Kidney (tissue), 14 donors: Measurements from ENCODE around the gene STAT6. TPM values are rescaled to one million over a fixed set of nuclear protein-coding genes. Genes with fewer than 3 reads are reported as not detected.
"Not testable (repeated sequence)": the region's sequence is repeated elsewhere in the genome, so short reads cannot be mapped to it uniquely, and the experiment has no call there.

Experiments used
- DNase-seq, 5 donors: peaks; one replicate each; pipeline ENCODE4 v3.0.0-alpha.2; 2013 to 2020
- FAIRE-seq: peaks from 2 replicates; lab custom pipeline; 2012; peaks lifted over from hg19 to GRCh38; lab: Jason Lieb, UNC
- H3K27ac ChIP-seq, 2 donors: one replicate each; pipeline ENCODE4 v1.7.0; 2013; ENCODE audit warnings: low read depth in 2 of 2, low read length in 2 of 2, inconsistent platforms in 1 of 2
- H3K27me3 ChIP-seq: one replicate; pipeline ENCODE4 v1.7.1; 2013; ENCODE audit warnings: low read length, inconsistent platforms; ENCODE audit not compliant: control insufficient read depth, insufficient read depth
- H3K36me3 ChIP-seq, 3 donors: one replicate each; pipeline versions ENCODE4 v1.7.0 to v1.7.1; 2013; ENCODE audit warnings: low read length in 3 of 3, control low read depth in 1 of 3, inconsistent platforms in 1 of 3; ENCODE audit not compliant: insufficient read depth in 3 of 3, control insufficient read depth in 2 of 3
- H3K4me1 ChIP-seq, 3 donors: one replicate each; pipeline versions ENCODE4 v1.7.0 to v1.7.1; 2013; ENCODE audit warnings: low read length in 3 of 3, inconsistent platforms in 1 of 3, low read depth in 1 of 3; ENCODE audit not compliant: control insufficient read depth in 2 of 3, insufficient read depth in 2 of 3
- H3K4me3 ChIP-seq, 3 donors: one replicate each; pipeline versions ENCODE4 v1.7.0 to v1.8.1; 2013; ENCODE audit warnings: low read length in 3 of 3, control low read depth in 1 of 3, inconsistent platforms in 1 of 3
- H3K9ac ChIP-seq, 3 donors: one replicate each; pipeline versions ENCODE4 v1.7.0 to v1.7.1; 2013; ENCODE audit warnings: low read length in 3 of 3, control low read depth in 1 of 3, inconsistent platforms in 1 of 3
- H3K9me3 ChIP-seq, 3 donors: one replicate each; pipeline versions ENCODE4 v1.7.0 to v1.7.1; 2013; ENCODE audit warnings: low read length in 3 of 3, control low read depth in 1 of 3, inconsistent platforms in 1 of 3; ENCODE audit not compliant: control insufficient read depth in 2 of 3, insufficient read depth in 1 of 3
- intact Hi-C: fragments of 100-400 bp; cut with DNase I; formaldehyde crosslinking; loops from one replicate; pipeline ENCODE4 v1.11.1; 2022
- polyA plus RNA-seq: library from polyadenylated mRNA; stranded (reverse); fragments of 350-450 nt; fragmentation: Illumina TruSeq; extraction: RNeasy Lipid Tissue Mini Kit (QIAGEN cat#74804); gene quantifications from one replicate; pipeline ENCODE4 v1.2.3, GENCODE V29; 2014; ENCODE audit warnings: low read depth, low replicate concordance; ENCODE audit not compliant: insufficient read depth
- total RNA-seq: library from RNA; stranded (reverse); fragmentation: NEBNext Ultra II Directional; extraction: Animal tissue kit (Norgen Biotek cat#: 25700); gene quantifications from one replicate; pipeline ENCODE4 v1.2.1, GENCODE V29; 2021
- TF ChIP-seq, protein P1 (sequence below): IDR thresholded peaks from 3 replicates; pipeline ENCODE4 v1.5.1; 2012; ENCODE audit warnings: mild to moderate bottlenecking, moderate library complexity, borderline replicate concordance; ENCODE audit not compliant: insufficient read depth; ENCODE audit errors: extremely low read depth
- donor health status: control.
- donor health status: control.
- donor health status: control.
- donor health status: control.
- donor health status: control.
- donor health status: DM: yes; HTN: yes; CAD: no.
- donor health status: Normal renal cell carcinoma (clear cell type).

The STAT6 gene
- total and polyA plus RNA-seq, 2 donors from 2014 or later = 74.8 to 232 TPM

DNA sequence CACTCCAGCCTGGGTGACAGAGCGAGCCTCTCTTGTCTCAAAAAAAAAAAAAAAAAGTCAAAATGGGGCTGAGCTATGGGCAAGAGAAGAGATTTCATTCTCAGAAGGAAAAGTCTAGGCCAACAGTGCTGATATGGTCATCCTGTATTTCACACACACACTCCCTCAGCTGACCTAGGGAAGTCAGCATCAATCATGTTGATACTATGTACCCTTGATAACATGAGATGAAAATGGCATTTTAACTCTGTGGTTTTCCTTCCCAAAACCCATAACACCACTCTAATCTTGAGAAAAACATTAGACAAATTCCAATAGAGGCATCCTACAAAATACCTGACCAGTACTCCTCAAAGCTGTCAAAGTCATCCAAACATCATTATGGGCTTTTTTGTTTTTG, 30.3 kb downstream of the STAT6 start:
- H3K27ac ChIP-seq = no peak overlapping the region
- no peak overlapping the region for H3K9ac ChIP-seq
- H3K36me3 ChIP-seq = no peaks in the 10 kb centered on the region
- H3K4me1 ChIP-seq = peaks cover 0 to 9% (median 6%) of the 10 kb centered on the region in 3 donors
- H3K4me3 ChIP-seq = no peak overlapping the region
- FAIRE-seq (no peak), DNase-seq (no peak)
- no peaks in the 10 kb centered on the region for H3K9me3 ChIP-seq
- H3K27me3 ChIP-seq = no peaks in the 10 kb centered on the region
- TF ChIP-seq, protein P1, sequence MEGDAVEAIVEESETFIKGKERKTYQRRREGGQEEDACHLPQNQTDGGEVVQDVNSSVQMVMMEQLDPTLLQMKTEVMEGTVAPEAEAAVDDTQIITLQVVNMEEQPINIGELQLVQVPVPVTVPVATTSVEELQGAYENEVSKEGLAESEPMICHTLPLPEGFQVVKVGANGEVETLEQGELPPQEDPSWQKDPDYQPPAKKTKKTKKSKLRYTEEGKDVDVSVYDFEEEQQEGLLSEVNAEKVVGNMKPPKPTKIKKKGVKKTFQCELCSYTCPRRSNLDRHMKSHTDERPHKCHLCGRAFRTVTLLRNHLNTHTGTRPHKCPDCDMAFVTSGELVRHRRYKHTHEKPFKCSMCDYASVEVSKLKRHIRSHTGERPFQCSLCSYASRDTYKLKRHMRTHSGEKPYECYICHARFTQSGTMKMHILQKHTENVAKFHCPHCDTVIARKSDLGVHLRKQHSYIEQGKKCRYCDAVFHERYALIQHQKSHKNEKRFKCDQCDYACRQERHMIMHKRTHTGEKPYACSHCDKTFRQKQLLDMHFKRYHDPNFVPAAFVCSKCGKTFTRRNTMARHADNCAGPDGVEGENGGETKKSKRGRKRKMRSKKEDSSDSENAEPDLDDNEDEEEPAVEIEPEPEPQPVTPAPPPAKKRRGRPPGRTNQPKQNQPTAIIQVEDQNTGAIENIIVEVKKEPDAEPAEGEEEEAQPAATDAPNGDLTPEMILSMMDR = no peak
- intact Hi-C loops = no loop called here

DNA sequence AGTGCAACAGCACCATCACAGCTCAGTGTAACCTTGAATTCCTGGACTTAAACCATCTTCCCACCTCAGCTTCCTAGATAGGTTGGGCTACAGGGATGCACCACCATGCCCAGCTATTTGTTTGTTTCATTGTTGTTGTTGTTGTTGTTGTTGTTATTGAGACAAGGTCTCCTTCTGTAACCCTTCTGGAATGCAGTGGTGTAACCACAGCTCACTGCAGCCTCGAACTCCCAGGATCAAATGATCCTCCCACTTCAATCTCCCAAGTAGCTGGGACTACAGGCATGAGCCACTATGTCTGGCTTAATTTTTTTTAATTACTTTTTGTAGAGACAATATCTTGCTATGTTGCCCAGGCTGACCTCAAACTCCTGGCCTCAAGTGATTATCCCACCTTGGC, 31.3 kb downstream of the STAT6 start:
- no peak for FAIRE-seq
- Histone ChIP-seq H3K9ac (no peak overlapping the region), H3K27me3 (no peaks in the 10 kb centered on the region), H3K4me3 (no peak overlapping the region), H3K27ac (no peak overlapping the region), H3K36me3 (no peaks in the 10 kb centered on the region), H3K9me3 (no peaks in the 10 kb centered on the region), H3K4me1 (peaks cover 0 to 5% (median 4%) of the 10 kb centered on the region in 3 donors)
- TF ChIP-seq, protein P1 = no peak
- intact Hi-C loops = no loop called here
- no peak for DNase-seq

DNA sequence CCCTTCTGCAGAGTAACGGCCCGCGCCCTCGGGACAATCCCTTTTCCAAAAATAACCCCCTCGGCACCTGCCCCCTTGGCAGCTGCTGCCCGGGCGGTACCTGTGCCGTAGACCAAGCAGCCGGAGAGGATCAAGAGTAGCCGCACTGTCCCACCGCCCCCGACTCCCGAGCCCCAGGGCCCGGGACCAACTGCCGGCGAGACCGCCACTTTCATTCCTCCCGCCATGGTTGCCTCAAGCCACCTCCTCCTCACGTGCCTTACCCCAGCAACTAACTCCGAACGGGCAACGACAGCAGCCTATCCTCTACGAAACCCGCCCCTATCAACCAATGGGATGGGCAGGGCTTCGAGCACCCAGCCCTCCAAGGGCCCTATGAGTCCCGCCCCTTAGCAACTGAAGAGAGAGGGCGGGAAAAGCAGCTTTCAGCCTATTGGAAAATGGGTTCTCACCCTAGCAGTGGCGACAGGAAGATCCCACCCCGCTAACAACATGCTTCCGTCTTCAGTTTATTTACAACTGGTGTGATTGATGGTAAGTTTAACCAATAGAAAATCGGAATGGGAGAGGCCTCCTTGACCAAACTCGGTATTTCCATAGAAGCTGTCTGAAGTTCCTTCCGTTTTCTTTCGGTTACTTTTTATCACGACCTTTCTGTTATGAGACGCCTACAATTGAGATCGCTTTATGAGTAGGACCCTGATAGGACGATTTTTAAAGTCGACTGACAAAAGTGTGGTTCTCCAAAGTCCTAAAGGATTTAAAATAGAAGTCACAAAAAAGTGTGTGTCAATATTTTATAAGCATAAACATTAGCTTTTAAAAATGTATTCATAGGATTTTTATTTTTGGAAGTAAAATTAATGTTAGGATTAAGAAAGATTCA, 32.4 kb downstream of the STAT6 start, which contains the start of gene NEMP1:
Gene NEMP1, minus strand, starts transcription at position 273 of the 886 bp plus-strand sequence. Its CDS starts 46 bp downstream, at position 227.
- intact Hi-C loops = no loop called here
- peak; percentile 99 for FAIRE-seq

DNA sequence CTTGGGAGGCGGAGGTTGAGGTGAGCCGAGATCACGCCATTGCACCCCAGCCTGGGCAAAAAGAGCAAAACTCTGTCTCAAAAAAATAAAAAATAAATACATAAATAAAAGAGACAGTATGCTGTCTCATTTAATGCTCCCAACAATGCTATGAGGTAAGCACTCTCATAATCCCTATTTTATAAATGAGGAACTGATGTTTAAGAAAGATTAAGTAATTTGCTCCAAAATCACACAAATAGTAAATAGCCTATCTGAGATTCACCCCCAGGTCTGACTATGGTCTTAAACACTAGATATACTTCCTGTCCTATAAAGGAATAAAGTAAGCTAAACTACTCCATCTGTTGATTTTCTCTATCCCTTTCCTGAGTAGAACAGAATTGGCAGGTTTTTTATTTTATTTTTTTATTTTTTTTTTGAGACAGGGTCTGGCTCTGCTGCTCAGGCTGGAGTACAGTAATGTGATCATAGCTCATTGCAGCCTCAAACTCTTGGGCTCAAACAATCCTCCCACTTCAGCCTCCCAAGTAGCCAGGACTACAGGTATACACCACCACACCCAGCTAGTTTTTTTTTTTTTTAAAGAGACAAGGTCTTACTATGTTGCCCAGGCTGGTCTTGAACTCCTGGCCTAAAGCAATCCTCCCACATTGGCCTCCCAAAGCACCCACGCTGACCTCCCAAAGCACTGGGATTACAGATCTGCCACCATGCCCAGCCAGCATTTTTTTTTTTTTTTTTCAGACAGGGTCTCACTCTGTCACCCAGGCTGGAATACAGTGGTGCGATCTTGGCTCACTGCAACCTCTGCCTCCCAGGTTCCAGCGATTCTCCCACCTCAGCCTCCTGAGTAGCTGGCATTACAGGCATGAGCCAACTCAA, 37.4 kb downstream of the STAT6 start:
- intact Hi-C loops, H3K27me3 ChIP-seq, H3K4me1 ChIP-seq, H3K27ac ChIP-seq, H3K9me3 ChIP-seq, FAIRE-seq, H3K9ac ChIP-seq, H3K4me3 ChIP-seq, H3K36me3 ChIP-seq, DNase-seq: not testable (repeated sequence)

More for the DNA sequence above, 32.4 kb downstream of the STAT6 start, which contains the start of gene NEMP1:
- H3K4me1 ChIP-seq = peaks cover 0 to 5% (median 4%) of the 10 kb centered on the region in 3 donors
- no peaks in the 10 kb centered on the region for H3K9me3 ChIP-seq
- TF ChIP-seq, protein P1 = no peak
- H3K4me3 ChIP-seq = peak within 1 kb of the TSS; percentile 82 to 84 (median 82)
- DNase-seq = peak; percentile 98 to 100 (median 99)
- no peaks in the 10 kb centered on the region for H3K36me3 ChIP-seq
- H3K27me3 ChIP-seq = no peaks in the 10 kb centered on the region
- H3K9ac ChIP-seq = peak within 1 kb of the TSS; percentile 40 to 49 (median 43)
- H3K27ac ChIP-seq = peak within 1 kb of the TSS; percentile 71 to 91
